CD4-positive, CD25-positive, alpha-beta regulatory T cell (primary cell): Measurements from ENCODE around the gene WAPL. TPM values are rescaled to one million over a fixed set of nuclear protein-coding genes. Genes with fewer than 3 reads are reported as not detected.

Source experiments
- polyA plus RNA-seq, 4 donors: library from polyadenylated mRNA; unstranded; fragments of 300-500 nt; fragmentation: Illumina TruSeq; gene quantifications; one replicate each; pipeline ENCODE4 v1.2.3, GENCODE V29; 2021
- total RNA-seq: library from RNA; stranded (reverse); gene quantifications from one replicate; pipeline ENCODE4 v1.2.3, GENCODE V29; 2022

WAPL gene
- total and polyA plus RNA-seq, 5 donors from 2014 or later, result 33.3 to 54.3 (median 36.6) TPM

Other genes with a start within 250 kb of the WAPL start
- not detected for gene GRID1, start 155.0 kb downstream of the WAPL start, total RNA-seq
- not detected for gene GRID1, start 155.0 kb downstream of the WAPL start, polyA plus RNA-seq
- not detected for gene OPN4, start 132.8 kb upstream of the WAPL start, total RNA-seq
- gene OPN4, start 132.8 kb upstream of the WAPL start, polyA plus RNA-seq, result not detected
- not detected for gene LDB3, start 146.7 kb upstream of the WAPL start, total RNA-seq
- not detected for gene LDB3, start 146.7 kb upstream of the WAPL start, polyA plus RNA-seq
- 8.8 TPM for gene BMPR1A, start 234.8 kb upstream of the WAPL start, total RNA-seq
- gene BMPR1A, start 234.8 kb upstream of the WAPL start, polyA plus RNA-seq, result 1 to 10 TPM; 2.2 to 5.0 (median 3.8) TPM